Stomach (tissue), 9 donors: Measurements from ENCODE around the gene CHCHD1. TPM values are rescaled to one million over a fixed set of nuclear protein-coding genes. Genes with fewer than 3 reads are reported as not detected.

Experiments
- DNase-seq, 2 donors: peaks; one replicate each; pipeline versions ENCODE4 v3.0.0 to v3.0.0-alpha.2; 2013 to 2019
- H3K27ac ChIP-seq, 5 donors: fragments of 200-600 bp in 4 of 5; sonication (generic) in 4 of 5; one replicate each; pipeline ENCODE4 v1.5.1; 2013 to 2019; ENCODE audit warnings: mild to moderate bottlenecking in 1 of 5, moderate library complexity in 1 of 5
- H3K27me3 ChIP-seq, 3 donors: fragments of 200-600 bp; sonication (generic); one replicate each; pipeline ENCODE4 v1.5.1; 2017 to 2019; ENCODE audit warnings: mixed run types in 1 of 3
- H3K36me3 ChIP-seq, 4 donors: fragments of 200-600 bp; sonication (generic); 1 replicate in 3 of 4; 2 replicates in 1 of 4; pipeline ENCODE4 v1.5.1; 2016 to 2019
- H3K4me1 ChIP-seq, 4 donors: fragments of 200-600 bp; sonication (generic); one replicate each; pipeline ENCODE4 v1.5.1; 2016 to 2019
- H3K4me3 ChIP-seq, 4 donors: fragments of 200-600 bp; sonication (generic) in 3 of 4; one replicate each; pipeline ENCODE4 v1.5.1; 2016 to 2019; ENCODE audit warnings: mild to moderate bottlenecking in 1 of 4
- H3K9me3 ChIP-seq, 4 donors: fragments of 200-600 bp; sonication (generic); one replicate each; pipeline ENCODE4 v1.5.1; 2016 to 2019
- EP300 ChIP-seq: sonication (generic); formaldehyde crosslinking; IDR thresholded peaks from one replicate; pipeline ENCODE4 v1.6.1; 2017; ENCODE audit warnings: antibody characterized with exemption
- POLR2A ChIP-seq, 4 donors: fragments of 450-650 bp; IDR thresholded peaks; one replicate each; pipeline ENCODE4 v1.6.1; 2016; ENCODE audit warnings: antibody characterized with exemption in 4 of 4, control low read depth in 2 of 4, mild to moderate bottlenecking in 1 of 4, moderate library complexity in 1 of 4
- POLR2AphosphoS5 ChIP-seq, 3 donors: sonication (generic); formaldehyde crosslinking; IDR thresholded peaks; one replicate each; pipeline ENCODE4 v1.6.1; 2016; ENCODE audit warnings: antibody characterized with exemption in 3 of 3
- WGBS, 5 donors: extraction: QIAGEN DNeasy Blood & Tissue Kit in 3 of 5; methylation state at CpG; one replicate each; pipeline versions ENCODE4 v1.1.5 to v1.1.7; 2013 to 2018; 5-methylcytosine and 5-hydroxymethylcytosine counted together
- intact Hi-C: fragments of 100-400 bp; cut with DNase I; formaldehyde crosslinking; loops from one replicate; pipeline ENCODE4 v1.15.1; 2023; ENCODE audit warnings: low total_unique reads
- polyA plus RNA-seq, 3 donors: library from polyadenylated mRNA; stranded (reverse); fragments of 200-250 nt; gene quantifications; one replicate each; pipeline ENCODE4 v1.2.3, GENCODE V29; 2013
- total RNA-seq, 5 donors: library from RNA; depleted of rRNA; stranded (reverse); fragments of >200 nt; gene quantifications; one replicate each; pipeline versions ENCODE4 v1.1.0 to v1.2.3, GENCODE V29; 2014 to 2016
- TF ChIP-seq, protein P1 (sequence below), 7 experiments: fragments of 450-650 bp in 4 of 7; fragments of 200-600 bp in 3 of 7; sonication (generic) in 3 of 7; IDR thresholded peaks; one replicate each; pipeline ENCODE4 v1.5.1; 2016 to 2019; ENCODE audit warnings: antibody characterized with exemption in 7 of 7, control low read depth in 2 of 7, mild to moderate bottlenecking in 1 of 7
- donor health status: healthy with polysubstance abuse.
- donor health status: Bipolar disorder and iron deficiency.
- donor health status: healthy.

The CHCHD1 gene
- total and polyA plus RNA-seq, 8 donors: 1.3 to 81.6 (median 38.8) TPM

DNA sequence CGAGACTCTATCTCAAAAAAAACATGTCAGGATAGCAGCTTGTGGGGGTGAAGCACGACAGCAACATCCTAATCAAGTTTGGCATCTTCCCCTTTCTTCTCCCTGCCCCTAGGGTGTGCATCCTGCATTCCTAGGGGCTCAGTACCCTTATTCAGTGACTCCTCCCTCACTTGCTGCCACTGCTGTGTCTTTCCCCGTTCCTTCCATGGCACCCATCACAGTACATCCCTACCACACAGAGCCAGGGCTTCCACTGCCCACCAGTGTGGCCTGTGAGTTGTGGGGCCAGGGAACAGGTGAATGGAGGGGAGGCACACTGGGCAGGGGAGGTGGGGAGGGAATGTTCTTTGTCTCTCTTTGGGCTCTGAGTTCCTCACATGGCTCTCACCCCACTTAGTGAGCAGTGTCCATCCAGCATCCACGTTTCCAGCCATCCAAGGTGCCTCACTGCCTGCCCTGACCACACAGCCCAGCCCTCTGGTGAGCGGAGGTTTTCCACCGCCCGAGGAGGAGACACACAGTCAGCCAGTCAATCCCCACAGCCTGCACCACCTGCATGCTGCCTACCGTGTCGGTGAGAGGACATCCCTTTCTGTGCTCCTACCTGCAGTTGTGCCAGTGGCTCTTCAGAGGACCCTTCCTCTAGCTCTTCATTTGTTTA lies 18.2 kb downstream of the CHCHD1 start:
- 67 to 77% (median 72%) methylated on average over 9 of the region's 9 CpGs for WGBS, 5 donors
- Histone ChIP-seq H3K4me3 (no peak overlapping the region), H3K27me3 (no peaks in the 10 kb centered on the region), H3K4me1 (peaks cover 4 to 13% (median 9%) of the 10 kb centered on the region in 4 donors), H3K9me3 (no peaks in the 10 kb centered on the region), H3K36me3 (peaks cover 90 to 100% (median 100%) of the 10 kb centered on the region in 4 donors), H3K27ac (no peak overlapping the region)
- TF ChIP-seq EP300: no peak
- no peak for TF ChIP-seq POLR2AphosphoS5 (IDR thresholded peaks at IDR 0.05)
- TF ChIP-seq, protein P1, sequence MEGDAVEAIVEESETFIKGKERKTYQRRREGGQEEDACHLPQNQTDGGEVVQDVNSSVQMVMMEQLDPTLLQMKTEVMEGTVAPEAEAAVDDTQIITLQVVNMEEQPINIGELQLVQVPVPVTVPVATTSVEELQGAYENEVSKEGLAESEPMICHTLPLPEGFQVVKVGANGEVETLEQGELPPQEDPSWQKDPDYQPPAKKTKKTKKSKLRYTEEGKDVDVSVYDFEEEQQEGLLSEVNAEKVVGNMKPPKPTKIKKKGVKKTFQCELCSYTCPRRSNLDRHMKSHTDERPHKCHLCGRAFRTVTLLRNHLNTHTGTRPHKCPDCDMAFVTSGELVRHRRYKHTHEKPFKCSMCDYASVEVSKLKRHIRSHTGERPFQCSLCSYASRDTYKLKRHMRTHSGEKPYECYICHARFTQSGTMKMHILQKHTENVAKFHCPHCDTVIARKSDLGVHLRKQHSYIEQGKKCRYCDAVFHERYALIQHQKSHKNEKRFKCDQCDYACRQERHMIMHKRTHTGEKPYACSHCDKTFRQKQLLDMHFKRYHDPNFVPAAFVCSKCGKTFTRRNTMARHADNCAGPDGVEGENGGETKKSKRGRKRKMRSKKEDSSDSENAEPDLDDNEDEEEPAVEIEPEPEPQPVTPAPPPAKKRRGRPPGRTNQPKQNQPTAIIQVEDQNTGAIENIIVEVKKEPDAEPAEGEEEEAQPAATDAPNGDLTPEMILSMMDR (IDR thresholded peaks at IDR 0.05): no peak
- no peak for TF ChIP-seq POLR2A (IDR thresholded peaks at IDR 0.05)
- intact Hi-C loops: no loop called here
- DNase-seq: no peak

DNA sequence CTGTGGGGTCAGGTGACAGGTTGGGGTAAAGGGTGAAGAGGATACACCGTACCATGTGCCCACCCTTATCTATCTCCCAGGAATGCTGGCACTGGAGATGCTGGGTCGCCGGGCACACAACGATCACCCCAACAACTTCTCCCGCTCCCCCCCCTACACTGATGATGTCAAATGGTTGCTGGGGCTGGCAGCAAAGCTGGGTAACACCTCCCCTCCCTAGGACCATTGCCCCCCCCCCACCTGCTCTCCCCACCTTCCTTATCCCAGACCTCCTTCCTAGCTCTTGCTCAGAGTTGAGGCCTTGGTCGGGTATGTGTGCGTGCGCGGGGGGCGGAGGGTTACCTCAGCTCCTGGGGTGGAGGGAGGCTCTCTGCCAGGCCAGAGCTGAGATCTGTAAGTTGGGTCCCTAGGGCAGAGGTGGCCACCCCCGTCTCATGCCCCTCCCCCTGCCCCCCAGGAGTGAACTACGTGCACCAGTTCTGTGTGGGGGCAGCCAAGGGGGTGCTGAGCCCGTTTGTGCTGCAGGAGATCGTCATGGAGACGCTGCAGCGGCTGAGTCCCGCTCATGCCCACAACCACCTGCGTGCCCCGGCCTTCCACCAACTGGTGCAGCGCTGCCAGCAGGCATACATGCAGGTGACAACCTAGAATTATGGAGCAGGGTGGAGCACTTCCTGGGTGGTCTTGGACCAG lies 18.9 kb downstream of the CHCHD1 start:
- DNase-seq: no peak
- Histone ChIP-seq H3K36me3 (peaks cover 90 to 100% (median 100%) of the 10 kb centered on the region in 4 donors), H3K4me1 (peaks cover 4 to 13% (median 9%) of the 10 kb centered on the region in 4 donors), H3K4me3 (no peak overlapping the region), H3K27me3 (no peaks in the 10 kb centered on the region), H3K27ac (no peak overlapping the region), H3K9me3 (no peaks in the 10 kb centered on the region)
- WGBS, 5 donors: 76 to 81% (median 81%) methylated on average over 18 to 20 of the region's 20 CpGs
- TF ChIP-seq, protein P1 (IDR thresholded peaks at IDR 0.05): no peak
- TF ChIP-seq POLR2A (IDR thresholded peaks at IDR 0.05) (no peak), POLR2AphosphoS5 (IDR thresholded peaks at IDR 0.05) (no peak), EP300 (no peak)
- intact Hi-C loops: no loop called here

DNA sequence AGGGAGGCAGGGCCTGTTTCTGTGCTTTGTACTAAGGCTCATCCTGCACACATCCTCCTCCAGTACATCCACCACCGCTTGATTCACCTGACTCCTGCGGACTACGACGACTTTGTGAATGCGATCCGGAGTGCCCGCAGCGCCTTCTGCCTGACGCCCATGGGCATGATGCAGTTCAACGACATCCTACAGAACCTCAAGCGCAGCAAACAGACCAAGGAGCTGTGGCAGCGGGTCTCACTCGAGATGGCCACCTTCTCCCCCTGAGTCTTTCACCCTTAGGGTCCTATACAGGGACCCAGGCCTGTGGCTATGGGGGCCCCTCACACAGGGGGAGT lies 19.4 kb downstream of the CHCHD1 start:
- H3K27ac ChIP-seq: no peak overlapping the region
- H3K4me1 ChIP-seq: peaks cover 4 to 13% (median 11%) of the 10 kb centered on the region in 4 donors
- no peak for DNase-seq
- H3K36me3 ChIP-seq: peaks cover 92 to 100% (median 100%) of the 10 kb centered on the region in 4 donors
- no peak overlapping the region for H3K4me3 ChIP-seq
- no peaks in the 10 kb centered on the region for H3K9me3 ChIP-seq
- no peak for TF ChIP-seq POLR2A (IDR thresholded peaks at IDR 0.05)
- no peak for TF ChIP-seq EP300
- TF ChIP-seq, protein P1 (IDR thresholded peaks at IDR 0.05): no peak
- 91 to 97% (median 94%) methylated on average over 12 to 13 of the region's 13 CpGs for WGBS, 5 donors
- no peaks in the 10 kb centered on the region for H3K27me3 ChIP-seq
- intact Hi-C loops: no loop called here

DNA sequence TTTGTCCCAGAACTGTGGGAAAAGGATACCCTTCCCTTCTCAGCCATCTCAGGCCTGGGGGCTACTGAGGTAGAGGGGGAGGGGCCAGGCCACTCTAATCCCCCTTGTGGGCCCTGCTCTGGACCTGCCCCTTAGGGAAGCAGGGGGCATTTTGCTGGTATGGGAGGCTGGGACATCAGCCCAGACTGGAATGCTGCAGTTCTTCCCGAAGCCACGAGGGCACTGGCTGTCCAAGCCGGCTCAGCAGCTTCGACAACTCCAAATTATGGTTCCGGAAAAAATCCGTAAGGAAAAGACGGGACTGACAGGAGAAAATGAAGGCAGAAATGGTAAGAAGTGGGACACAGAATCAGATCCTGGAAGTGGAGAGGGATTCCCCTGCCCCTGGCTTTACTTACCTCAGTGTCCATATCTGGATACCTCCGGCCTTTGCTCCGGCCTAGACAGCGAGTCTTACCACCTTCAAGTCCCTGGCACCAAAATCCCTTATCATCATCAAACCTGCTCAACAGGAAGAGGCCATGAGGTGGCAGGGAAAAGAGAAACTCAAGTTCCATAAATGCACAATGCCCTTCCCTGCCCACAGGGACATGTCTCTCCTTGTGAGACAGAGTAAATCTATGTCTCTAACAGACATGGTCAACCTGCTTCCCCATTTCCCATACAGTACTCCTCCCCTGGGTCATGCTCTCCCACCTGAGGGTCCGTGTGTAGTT lies 20.6 kb downstream of the CHCHD1 start:
- Histone ChIP-seq H3K4me3 (no peak overlapping the region), H3K9me3 (no peaks in the 10 kb centered on the region), H3K36me3 (peaks cover 92 to 100% (median 100%) of the 10 kb centered on the region in 4 donors), H3K27me3 (no peaks in the 10 kb centered on the region), H3K27ac (peak overlapping the region in 2 of 5 donors; percentile 9 to 32), H3K4me1 (peaks cover 4 to 25% (median 20%) of the 10 kb centered on the region in 4 donors)
- TF ChIP-seq, protein P1 (IDR thresholded peaks at IDR 0.05): no peak
- peak in 1 of 3 donors; percentile 5 for TF ChIP-seq POLR2AphosphoS5 (IDR thresholded peaks at IDR 0.05)
- 57 to 74% (median 68%) methylated on average over 11 of the region's 11 CpGs for WGBS, 5 donors
- intact Hi-C loops: no loop called here
- DNase-seq: peak in 1 of 2 donors; percentile 40
